ENCODE results near the gene SPAG16.
"Not testable (repeated sequence)": the region's sequence is repeated elsewhere in the genome, so short reads cannot be mapped to it uniquely, and the experiment has no call there.

The SPAG16 gene

DNA sequence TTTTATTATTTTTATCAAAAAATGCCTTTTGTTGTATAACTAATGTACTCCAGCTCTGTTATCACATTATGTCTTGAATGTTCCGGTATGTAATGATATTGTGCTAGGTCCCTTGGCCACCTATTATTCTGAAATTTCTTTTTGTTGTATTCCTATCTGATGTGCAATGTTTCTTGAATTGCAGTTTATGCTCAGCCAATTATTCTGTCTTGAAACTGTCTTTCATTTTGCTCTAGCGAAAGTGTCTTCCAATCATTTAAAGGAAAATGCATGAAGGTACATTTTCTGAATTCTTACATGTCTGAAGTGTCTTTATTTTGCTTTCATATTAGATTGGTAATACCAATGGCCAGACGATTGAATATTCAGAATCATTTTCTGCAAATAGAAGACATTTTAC is 277.5 kb downstream of the SPAG16 start:
- DNase-seq, result no peak

DNA sequence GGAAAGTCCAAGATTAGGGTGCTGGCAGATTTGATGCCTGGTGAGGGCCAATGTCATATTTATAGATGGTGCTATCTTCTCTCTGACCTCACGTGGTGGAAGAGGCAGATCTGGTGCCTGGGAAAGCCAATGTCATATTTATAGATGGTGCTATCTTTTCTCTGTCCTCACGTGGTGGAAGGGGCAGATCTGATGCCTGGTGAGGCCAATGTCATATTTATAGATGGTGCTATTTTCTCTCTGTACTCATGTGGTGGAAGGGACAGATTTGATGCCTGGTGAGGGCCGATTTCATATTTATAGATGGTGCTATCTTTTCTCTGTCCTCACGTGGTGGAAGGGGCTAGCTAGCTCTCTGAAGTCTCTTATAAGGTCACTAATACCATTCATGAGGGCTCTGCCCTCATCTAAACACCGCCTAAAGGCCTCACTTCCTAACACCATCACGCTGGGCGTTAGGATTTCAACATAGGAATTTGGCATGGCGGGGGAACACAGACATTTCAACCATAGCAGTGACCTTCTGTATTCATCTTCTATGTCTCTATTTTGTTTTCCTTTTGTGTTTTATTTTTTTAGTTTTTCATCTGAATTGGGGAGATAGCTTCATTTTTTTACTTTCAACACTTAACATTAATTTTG is 278.4 kb downstream of the SPAG16 start:
- no peak for DNase-seq

DNA sequence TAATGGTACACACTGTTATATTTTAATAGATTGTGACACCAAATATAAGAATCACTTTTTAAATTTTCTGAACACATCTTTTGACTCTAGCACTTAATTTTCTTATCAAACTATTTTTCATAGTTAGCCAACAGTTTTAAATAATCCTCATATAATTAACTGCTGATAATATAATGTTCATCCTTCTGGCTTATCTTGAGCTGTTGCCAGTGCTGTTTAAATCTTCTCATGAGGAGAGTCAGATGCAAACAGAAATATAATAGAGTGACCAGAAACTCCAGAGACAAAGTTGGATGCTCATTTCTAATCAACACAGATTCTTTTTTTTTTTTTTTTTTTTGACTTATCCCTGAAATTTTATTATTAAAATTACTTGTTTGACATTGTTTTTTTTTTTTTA is 282.6 kb downstream of the SPAG16 start:
- DNase-seq, result no peak

DNA sequence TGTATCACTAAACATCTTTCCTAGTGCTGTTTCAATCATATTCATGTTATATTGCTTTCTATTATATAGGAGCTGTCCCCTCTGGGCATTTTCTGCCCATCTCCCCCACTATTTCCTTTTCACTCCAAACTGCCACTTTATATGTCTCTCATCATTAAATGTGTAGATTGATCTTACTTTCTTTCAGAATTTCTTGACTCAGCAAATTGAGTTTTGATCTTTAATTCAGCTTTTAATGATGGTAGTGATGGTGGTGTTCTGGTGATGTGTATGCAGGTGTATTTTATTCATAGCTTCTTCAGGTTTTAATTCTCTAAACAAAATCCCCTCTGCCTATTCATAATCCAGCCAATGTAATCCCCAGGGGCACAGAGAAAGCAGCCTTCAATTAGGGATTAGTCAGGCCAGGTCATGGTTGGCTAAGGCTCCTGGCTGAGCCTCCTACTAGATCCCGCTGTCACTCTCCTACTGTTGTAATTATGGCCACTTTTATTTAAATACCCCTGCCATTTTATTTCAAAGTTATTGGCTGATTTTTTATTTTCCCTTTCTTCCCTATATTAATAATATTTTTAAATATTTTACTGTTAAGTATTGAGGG is 325.4 kb downstream of the SPAG16 start:
- no peak for DNase-seq

DNA sequence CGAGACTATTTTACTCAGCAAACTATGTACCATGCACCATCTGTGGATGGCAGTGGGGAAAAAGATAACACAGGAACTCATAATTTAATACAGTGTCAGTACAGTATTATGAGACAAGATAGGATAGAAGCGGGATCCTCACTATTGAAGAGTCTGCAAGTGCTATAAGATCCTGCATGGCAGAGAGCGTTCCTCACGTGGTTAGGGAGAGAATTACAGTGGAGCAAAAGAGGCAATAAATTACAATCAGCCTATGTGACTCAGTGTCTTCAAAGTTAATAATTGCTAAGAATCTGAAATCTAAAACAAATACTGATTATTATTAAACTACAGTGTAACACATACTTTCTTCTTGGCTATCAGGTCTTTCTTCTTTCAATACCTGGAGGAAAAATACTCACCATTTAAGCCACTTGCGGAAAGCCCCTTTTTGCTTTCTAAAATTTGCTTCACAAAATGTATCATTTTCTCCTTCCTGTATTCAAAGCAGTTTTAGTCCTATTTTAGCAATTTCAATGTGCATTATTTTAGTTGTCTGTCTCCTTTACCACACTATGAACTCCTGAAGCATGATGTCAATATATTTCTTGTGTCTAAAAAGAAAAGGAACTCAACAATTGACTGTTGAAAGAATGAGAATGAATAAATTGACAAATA is 342.9 kb downstream of the SPAG16 start:
- no peak for DNase-seq

DNA sequence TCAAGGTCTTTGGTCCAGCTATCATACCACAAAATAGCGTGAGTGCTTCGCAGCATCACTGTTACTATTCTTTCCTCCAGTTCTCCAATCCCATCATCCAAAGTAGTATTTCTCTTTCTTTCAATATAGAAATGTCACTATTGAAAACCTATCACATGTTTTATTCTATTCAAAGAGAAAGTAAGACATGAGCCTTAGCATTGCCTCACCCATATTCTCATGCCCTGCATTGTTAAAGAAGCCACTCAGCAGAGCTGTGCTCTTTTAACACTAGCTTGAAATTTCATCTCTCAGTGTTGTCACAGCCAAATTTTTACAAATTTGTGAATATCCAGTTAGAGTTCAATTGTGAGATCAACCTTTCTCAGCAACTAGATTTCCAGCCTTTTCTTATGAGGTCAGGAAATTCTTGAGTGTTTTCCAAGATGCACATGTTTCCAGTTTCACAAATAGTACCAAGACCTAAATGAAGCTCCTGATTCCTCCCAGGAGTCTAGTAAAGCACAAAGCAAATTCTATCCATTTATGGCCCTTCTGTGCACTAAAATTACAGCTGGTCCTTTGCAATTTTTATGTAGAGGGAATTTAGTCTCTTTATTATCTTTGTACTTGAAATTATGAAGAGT is 343.7 kb downstream of the SPAG16 start:
- DNase-seq, result no peak

DNA sequence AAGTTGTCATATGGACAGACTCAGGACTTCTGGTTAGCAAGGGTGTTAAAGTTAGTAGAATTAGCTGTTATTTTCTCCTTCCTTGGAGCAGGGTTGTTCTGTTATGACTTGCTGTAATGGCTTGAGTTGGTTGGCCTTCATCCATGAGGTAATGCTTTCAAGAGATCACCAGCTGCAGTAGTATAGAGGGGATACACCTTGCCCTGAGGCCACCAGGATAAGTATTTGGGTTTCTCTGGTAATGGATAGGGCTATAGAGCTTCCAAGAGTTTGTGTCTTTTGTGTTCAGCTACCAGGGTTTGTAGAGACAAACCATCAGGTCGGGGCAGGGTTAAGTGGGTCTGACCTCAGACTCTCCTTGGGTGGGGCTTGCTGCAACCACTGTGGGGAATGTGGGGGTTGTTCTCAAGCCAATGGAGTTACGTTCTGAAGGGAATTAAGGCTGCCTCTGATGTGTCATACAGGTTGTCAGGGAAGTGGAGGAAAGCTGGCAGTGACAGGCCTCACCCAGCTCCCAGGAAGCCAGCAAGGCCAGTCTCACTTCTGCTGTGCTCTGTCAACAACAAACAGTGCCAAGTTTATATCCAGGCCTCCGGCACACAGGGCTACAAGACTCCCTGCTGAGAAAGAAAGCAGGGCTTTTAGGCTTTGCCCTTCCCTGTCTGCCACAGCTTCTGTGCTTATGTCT is 356.6 kb downstream of the SPAG16 start:
- DNase-seq, result no peak

DNA sequence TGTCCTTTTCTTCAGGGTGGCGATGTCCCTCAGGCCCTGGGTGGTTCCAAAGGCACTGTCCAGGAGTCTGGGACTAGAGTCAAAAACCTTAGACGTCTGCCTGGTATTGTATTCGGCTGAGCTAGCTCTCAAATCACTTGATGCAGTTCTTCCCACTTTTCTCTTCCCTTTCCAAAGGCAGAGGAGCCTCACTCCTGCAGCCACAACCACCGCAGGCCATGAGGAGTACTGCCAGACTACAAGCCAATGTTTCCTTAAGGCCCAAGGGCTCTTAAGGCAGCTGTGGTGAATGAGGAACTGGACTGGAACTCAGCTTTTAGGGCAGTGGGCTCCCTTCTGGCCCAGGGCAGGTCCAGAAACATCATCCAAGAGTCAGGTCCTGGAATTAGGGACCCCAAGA is 360.7 kb downstream of the SPAG16 start:
- DNase-seq, result no peak

DNA sequence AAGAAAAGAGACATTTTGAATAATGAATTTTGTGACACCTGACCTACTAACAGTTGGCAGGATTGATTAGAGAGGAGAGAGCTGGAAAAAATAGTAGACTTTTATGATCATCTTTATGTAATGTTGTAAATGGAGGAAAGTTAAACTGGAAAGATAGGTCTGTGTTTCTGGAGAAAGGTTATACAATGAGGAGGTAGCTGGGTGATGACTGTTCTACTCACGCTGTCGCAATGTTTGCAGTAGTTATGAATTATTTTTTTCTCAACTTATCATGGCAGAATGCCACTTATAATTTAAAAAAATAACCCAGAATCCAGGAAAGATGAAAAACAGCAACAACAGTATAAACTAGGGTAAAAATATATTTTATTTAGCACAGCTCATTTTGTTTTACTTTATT is 364.9 kb downstream of the SPAG16 start:
- DNase-seq, result no peak

DNA sequence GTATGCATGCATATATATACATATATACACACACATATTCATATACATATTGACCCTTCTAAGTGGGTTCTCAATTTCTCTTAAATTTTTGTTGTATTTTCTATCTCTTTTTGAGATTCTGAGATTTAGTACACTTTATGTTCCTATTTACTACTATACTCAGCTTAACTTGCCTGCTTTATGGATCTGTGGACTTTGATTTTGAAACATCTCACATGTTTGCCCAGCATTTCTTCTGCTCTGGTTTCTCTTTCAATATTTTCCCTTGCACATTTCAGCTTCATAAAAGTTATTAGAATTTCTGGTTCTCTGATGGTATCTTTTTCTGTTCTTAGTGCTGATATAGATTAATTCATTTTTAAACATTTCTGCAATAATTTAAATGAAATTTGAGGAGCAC is 380.6 kb downstream of the SPAG16 start:
- DNase-seq, result no peak

DNA sequence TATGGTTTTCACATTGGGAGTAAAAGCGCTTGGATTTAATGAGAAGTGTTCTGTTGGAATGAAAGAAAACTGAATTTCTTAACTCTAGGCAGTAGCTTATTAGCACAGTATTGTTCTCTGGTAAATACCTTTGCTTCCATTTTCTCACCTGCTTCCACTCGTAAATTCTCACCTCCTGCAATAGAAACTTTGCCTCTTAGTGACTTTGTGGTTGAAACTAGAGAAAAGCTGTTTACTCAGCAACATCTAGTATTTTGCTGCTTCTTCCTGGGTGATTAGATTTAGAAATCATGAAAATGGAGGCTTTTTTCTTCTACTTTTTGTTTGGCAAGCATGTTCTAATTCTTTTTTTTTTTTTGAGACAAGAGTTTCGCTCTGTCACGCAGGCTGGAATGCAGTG is 385.4 kb downstream of the SPAG16 start:
- no peak for DNase-seq

DNA sequence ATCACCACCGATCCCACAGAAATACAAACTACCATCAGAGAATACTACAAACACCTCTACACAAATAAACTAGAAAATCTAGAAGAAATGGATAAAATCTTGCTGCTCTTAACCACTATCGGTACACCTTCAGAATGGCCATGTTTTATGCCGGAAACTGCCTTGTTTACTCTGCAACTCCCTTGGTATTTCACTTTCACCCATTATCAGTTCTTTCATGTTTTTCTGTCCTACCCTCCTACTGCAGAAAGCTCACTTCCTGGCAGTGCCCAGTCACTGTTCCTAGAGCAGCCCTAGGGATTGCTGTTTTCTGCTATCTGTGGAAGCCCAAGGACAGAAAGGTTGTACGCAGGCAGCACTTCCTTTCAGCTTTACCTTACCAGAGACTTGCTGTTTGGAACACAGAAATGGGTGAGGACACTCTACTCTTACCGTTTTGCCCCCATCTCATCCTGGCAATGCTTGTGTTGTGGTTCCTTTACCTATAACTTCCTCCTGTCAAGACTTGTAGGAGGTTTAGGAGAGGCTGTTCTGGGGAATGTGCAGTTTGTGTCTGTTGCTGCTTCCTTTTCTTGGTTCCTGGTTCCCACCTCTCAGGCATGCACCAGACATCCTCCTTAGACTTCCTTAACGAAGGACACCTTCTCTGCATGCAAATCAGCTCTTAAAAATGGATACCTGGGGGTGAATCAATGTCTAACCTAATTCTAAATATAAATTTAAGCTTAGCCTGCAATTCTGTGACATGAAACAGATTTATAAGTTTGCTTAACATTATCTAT is 394.4 kb downstream of the SPAG16 start:
- DNase-seq, result no peak

DNA sequence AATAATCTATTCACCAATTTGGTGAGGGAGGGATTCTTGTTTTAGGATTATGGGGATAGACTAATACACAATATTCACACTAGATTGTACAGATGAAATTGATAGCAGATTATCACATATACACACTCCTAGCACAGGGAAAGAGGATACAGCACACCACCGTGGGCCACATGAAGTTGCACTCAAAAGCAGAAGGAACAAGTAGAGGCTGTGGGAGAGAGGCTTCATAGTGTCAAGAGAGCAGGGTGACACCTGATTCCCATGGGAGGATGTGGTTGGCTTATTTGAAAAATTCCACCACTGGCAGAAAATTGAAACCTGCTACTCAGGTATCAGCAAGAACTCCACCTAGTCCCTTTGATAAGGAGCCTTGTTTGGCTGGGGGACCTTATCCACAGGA is 395.6 kb downstream of the SPAG16 start:
- DNase-seq, result no peak

DNA sequence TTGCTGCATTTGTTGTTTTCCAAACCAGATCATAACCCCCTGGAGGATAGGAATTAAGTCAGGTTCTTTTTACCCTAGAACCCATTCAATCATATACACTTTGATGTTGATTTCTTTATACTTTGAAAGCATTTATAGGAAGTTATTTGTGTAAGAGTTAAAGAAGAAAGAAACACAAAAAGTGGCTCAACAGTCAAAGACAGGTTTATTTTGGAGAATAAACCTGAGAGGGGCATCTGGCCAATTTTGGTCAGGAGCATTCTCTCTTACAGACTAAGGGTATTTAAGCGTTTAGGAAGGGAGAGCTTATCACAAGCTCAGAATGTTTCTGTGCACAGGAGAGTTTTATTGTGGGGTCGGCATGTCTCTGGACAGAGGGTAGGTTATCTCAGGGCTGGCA is 398.0 kb downstream of the SPAG16 start:
- no peak for DNase-seq

DNA sequence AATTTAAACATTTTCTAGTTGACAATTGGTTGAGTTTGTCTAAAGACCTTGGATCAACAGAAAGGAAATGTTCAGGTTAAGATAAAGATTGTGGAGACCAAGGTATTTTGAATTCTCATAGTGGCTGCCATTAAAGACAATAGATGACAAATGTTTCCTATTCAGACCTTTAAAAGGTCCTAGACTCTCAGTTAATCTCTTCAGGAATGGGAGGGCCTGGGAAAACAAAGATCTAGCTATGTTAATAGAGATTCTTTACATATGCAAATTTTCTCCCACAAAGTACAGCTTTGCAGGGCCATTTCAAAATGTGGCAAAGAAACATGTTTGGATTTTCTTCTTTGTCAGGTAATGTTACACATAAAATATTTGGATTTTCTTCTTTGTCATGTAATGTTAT is 403.9 kb downstream of the SPAG16 start:
- DNase-seq, result no peak

DNA sequence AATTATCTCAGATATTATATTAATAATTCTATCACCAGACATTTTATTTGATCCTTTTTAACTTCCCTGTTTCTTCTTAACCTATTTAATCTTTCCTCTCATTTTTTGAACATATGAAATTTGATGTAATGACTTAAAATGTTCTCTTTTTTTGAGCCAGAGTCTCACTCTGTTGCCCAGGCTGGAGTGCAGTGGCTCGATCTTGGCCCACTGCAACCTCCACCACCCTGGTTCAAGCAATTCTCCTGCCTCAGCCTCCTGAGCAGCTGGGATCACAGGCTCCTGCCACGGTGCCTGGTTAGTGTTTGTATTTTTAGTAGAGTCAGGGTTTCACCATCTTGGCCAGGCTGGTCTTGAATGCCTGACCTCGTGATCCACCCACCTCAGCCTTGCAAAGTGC is 404.6 kb downstream of the SPAG16 start:
- DNase-seq, result not testable (repeated sequence)

DNA sequence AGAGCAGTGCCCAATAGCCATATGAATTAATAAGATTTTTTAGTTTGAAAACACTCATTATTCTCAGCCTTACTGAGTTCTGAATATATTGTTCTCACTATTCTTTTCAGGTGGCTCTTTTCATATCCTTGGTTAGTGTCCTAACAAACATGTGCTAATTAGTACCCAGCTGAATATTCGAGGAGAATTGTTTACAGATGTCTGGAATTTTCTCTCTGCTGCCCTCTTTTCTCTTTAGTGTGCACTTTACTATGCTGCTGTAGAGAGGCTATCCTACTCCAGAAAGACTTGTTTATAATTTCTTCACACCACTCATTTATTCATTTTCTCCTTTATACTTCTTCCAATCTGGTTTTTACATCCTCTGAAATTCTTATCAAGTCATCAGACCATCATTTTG is 405.3 kb downstream of the SPAG16 start:
- no peak for DNase-seq

DNA sequence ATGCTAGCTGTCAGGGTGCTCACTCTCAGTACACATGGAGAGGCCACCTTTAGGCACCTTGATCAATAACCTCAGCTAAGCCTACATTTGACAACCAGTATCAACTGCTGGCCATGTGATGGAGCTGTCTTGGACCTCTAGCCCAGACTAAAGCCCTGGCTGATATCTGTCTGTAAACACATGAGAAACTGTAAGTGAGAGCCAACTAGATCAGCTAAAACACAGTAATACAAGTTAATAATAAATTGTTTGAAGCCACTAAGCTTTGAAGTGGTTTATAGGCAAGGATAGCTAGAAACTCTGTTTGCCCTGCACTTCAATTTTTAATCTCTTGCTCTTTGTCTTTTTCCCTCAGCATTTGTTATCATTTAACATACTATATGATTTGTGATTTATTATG is 407.1 kb downstream of the SPAG16 start:
- DNase-seq, result no peak

DNA sequence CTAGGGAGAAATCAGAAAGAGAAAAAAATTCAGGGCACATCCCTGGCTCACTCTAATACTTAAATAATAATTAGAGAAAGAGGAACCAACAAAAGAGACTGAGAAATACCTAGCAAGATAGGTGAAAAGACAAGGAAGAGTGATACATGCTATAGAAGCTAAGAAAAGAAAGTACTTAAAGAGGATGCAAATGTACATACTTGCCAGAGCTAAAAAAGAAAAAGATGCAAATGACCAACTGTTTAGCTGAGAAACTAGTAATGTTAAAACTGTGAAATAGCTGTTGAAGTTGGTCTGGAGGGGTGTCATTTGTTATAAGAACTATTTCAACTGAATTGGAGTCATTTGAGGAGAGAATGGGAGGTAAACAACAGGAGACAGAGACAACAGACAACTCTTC is 412.2 kb downstream of the SPAG16 start:
- no peak for DNase-seq

DNA sequence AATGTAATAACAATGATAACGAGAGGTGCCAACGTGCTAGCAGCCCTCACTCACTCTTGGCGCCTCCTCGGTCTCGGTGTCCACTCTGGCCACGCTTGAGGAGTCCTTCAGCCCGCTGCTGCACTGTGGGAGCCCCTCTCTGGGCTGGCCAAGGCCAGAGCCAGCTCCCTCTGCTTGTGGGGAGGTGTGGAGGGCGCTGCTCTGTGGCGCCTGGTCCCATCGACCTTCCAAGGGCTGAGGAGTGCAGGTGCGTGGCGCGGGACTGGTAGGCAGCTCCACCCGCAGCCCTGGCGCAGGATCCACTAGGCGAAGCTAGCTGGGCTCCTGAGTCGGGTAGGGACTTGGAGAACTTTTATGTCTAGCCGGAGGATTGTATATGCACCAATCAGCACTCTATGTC is 417.1 kb downstream of the SPAG16 start:
- DNase-seq, result not testable (repeated sequence)

DNA sequence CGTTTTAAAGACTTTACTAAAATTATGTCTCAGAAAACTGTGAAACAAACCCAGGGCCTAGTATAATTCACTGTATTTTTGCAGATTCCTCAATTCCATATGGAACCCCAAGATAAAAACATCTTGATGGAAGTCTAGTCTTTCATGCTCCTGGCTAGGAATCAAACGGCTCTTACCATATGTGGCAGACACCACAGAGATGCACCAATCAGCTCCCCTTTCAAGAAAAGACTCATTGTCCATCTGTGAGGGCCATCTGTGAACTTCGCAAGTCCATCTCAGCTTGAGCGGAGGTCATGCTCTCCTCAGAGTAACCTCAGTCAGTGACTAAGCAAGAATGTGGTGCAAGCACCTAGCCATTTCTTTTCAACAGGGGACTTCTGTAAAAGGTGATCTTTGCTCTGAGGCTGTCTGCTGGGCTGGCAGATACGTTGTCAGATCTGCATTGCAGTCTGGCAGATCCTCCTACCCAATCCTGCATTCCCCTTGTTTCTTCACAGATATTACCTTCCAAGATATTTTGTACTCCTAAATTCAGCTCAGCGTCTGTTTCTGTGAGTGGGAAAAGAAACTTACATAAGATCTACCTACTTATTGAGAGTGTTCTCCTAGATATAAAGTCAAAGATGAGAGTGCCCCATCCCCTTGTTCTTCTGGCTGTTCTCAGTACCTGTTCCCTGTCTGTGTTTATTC is 419.3 kb downstream of the SPAG16 start:
- DNase-seq, result peak; percentile 12

DNA sequence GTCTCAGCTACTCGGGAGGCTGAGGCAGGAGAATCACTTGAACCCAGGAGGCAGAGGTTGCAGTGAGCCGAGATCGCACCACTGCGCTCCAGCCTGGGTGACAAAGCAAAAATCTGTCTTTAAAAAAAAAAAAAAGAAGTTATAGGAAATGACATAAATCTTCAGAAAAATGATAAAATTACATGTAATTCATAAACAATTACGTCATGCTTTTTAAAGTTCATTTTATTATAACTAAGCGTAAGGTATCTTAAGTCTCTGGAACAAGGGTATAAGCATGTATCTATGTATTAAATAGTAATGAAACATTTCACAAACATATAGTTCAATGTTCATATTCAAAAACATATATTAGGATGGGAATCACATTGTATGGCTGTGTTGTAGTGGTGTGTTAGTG is 425.9 kb downstream of the SPAG16 start:
- no peak for DNase-seq

Measured in NCI-H2171 treated with DMSO at 0.1 percent for 48 hours (cell line).